Loucy (cell line): ENCODE results near the gene TRERF1.

ENCODE experiments used
- H2AFZ ChIP-seq: fragments of 200-600 bp; sonication (generic); 2 replicates; pipeline ENCODE4 v1.6.0; 2016; ENCODE audit warnings: antibody characterized with exemption, mild to moderate bottlenecking, low read length, moderate library complexity
- H3F3A ChIP-seq: fragments of 200-600 bp; 2 replicates; pipeline ENCODE4 v1.6.0; 2016; ENCODE audit warnings: antibody characterized with exemption, low read depth, mild to moderate bottlenecking
- H3K27me3 ChIP-seq: fragments of 200-600 bp; sonication (generic); 2 replicates; pipeline ENCODE4 v1.6.1; 2014; ENCODE audit warnings: low read length, mild to moderate bottlenecking; ENCODE audit not compliant: insufficient read depth, poor library complexity, severe bottlenecking
- H3K36me3 ChIP-seq: fragments of 200-600 bp; sonication (generic); 2 replicates; pipeline ENCODE4 v1.6.1; 2016; ENCODE audit warnings: low read length; ENCODE audit not compliant: insufficient read depth
- H3K4me1 ChIP-seq: fragments of 200-600 bp; sonication (generic); 2 replicates; pipeline ENCODE4 v1.5.1; 2014; ENCODE audit warnings: low read length, mild to moderate bottlenecking; ENCODE audit not compliant: insufficient read depth, poor library complexity, severe bottlenecking
- H3K4me2 ChIP-seq: fragments of 200-600 bp; sonication (generic); 2 replicates; pipeline ENCODE4 v1.6.0; 2014; ENCODE audit warnings: antibody characterized with exemption, low read length, low read depth, mild to moderate bottlenecking; ENCODE audit not compliant: poor library complexity, severe bottlenecking
- H3K4me3 ChIP-seq: fragments of 200-600 bp; sonication (generic); 2 replicates; pipeline ENCODE4 v1.5.1; 2014; ENCODE audit warnings: low read length, mild to moderate bottlenecking, mixed read lengths; ENCODE audit not compliant: poor library complexity, severe bottlenecking
- H3K79me2 ChIP-seq: fragments of 200-600 bp; sonication (generic); 2 replicates; pipeline ENCODE4 v1.6.1; 2014; ENCODE audit warnings: low read length; ENCODE audit not compliant: insufficient read depth
- H3K9ac ChIP-seq: fragments of 200-600 bp; sonication (generic); 2 replicates; pipeline ENCODE4 v1.6.0; 2014; ENCODE audit warnings: mild to moderate bottlenecking, low read depth, low read length, moderate library complexity; ENCODE audit not compliant: poor library complexity, severe bottlenecking
- H3K9me2 ChIP-seq: fragments of 200-600 bp; sonication (generic); replicated peaks from 2 replicates; pipeline ENCODE4 v1.6.1; 2016; ENCODE audit warnings: low read depth, low read length, mixed read lengths
- H3K9me3 ChIP-seq: fragments of 200-600 bp; sonication (generic); 2 replicates; pipeline ENCODE4 v1.6.1; 2014; ENCODE audit warnings: mild to moderate bottlenecking, antibody characterized with exemption, low read length, low read depth; ENCODE audit not compliant: insufficient read depth
- H4K20me1 ChIP-seq: fragments of 200-600 bp; sonication (generic); 2 replicates; pipeline ENCODE4 v1.6.0; 2014; ENCODE audit warnings: antibody characterized with exemption, low read length, mild to moderate bottlenecking; ENCODE audit not compliant: insufficient read depth, poor library complexity, severe bottlenecking
- CTCF ChIP-seq: fragments of 200-600 bp; sonication (generic); conservative IDR thresholded peaks from 2 replicates; pipeline ENCODE4 v1.5.1; 2014; ENCODE audit warnings: mild to moderate bottlenecking, antibody characterized with exemption, low read length
- EZH2phosphoT487 ChIP-seq: fragments of 200-600 bp; IDR thresholded peaks from 2 replicates; pipeline ENCODE4 v1.6.1; 2018; ENCODE audit warnings: antibody characterized with exemption, mild to moderate bottlenecking, moderate library complexity, borderline replicate concordance

Gene TRERF1

GRCh38 chr6:42274898-42275297, 176.8 kb downstream of the TRERF1 start:
- Histone ChIP-seq H3K79me2 (peaks cover 4% of the 10 kb centered on the region; the same call in 1 of the 2 replicates), H3K9me3 (no peaks in the 10 kb centered on the region), H4K20me1 (no peaks in the 10 kb centered on the region), H3K36me3 (peaks cover 5% of the 10 kb centered on the region; the same call in 1 of the 2 replicates), H3K4me1 (peaks cover 35% of the 10 kb centered on the region), H3F3A (no peaks in the 10 kb centered on the region), H2AFZ (no peak overlapping the region), H3K9ac (no peak overlapping the region), H3K4me3 (no peak overlapping the region), H3K27me3 (no peaks in the 10 kb centered on the region), H3K9me2 (no peaks in the 10 kb centered on the region), H3K4me2 (no peak overlapping the region)
- TF ChIP-seq CTCF (no peak), EZH2phosphoT487 (no peak)

- H3K9me2 ChIP-seq, result no peaks in the 10 kb centered on the region
- H3K79me2 ChIP-seq, result peaks cover under 1% of the 10 kb centered on the region; the same call in 1 of the 2 replicates
- peaks cover 7% of the 10 kb centered on the region for H3K4me1 ChIP-seq
- no peak overlapping the region for H3K9ac ChIP-seq
- TF ChIP-seq EZH2phosphoT487 (no peak), CTCF (no peak)
- no peak overlapping the region for H2AFZ ChIP-seq
- no peak overlapping the region for H3K4me2 ChIP-seq
- no peaks in the 10 kb centered on the region for H4K20me1 ChIP-seq
- no peaks in the 10 kb centered on the region for H3F3A ChIP-seq
- no peak overlapping the region for H3K4me3 ChIP-seq
- H3K27me3 ChIP-seq, result no peaks in the 10 kb centered on the region
- H3K36me3 ChIP-seq, result peaks cover 28% of the 10 kb centered on the region; the same call in 1 of the 2 replicates
- H3K9me3 ChIP-seq, result no peaks in the 10 kb centered on the region
Measured at GRCh38 chr6:42271834-42272805, 179.6 kb downstream of the TRERF1 start.

GRCh38 chr6:42269974-42270510, 181.7 kb downstream of the TRERF1 start:
- Histone ChIP-seq H3K4me3 (no peak overlapping the region), H3K4me1 (no peaks in the 10 kb centered on the region), H3K27me3 (no peaks in the 10 kb centered on the region), H4K20me1 (no peaks in the 10 kb centered on the region), H3K36me3 (peaks cover 28% of the 10 kb centered on the region; the same call in 1 of the 2 replicates), H3K4me2 (no peak overlapping the region), H3K9ac (no peak overlapping the region), H3F3A (no peaks in the 10 kb centered on the region), H3K79me2 (no peaks in the 10 kb centered on the region), H3K9me2 (no peaks in the 10 kb centered on the region), H3K9me3 (no peaks in the 10 kb centered on the region), H2AFZ (no peak overlapping the region)
- TF ChIP-seq CTCF, result no peak
- TF ChIP-seq EZH2phosphoT487, result no peak
